GM20000 (cell line): ENCODE measurements around the gene SERPINA1.

Source experiments
- DNase-seq: peaks from one replicate; pipeline ENCODE4 v3.0.0; 2012; ENCODE audit warnings: low spot score
- CTCF ChIP-seq: IDR thresholded peaks from 2 replicates; pipeline ENCODE4 v1.5.1; 2012; ENCODE audit warnings: mild to moderate bottlenecking, control low read depth; ENCODE audit errors: extremely low read depth, missing control alignments

Gene SERPINA1

DNA sequence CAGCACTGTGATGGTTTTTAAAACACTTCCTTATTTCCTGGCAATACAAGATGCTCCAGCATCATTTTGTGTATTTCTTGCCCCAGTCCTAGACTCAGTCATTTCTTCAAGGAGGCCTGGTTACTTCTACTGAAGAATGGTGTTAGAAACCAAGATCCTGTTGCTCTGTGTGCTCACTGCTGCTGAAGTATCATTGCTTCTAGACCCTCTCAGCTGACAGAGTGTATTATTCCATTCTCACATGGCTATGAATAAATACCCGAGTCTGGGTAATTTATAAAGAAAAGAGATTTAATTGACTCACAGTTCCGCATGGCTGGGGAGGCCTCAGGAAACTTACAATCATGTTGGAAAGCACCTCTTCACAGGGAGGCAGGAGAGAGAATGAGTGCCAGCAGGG is 50.4 kb downstream of the SERPINA1 start:
- no peak for TF ChIP-seq CTCF

DNA sequence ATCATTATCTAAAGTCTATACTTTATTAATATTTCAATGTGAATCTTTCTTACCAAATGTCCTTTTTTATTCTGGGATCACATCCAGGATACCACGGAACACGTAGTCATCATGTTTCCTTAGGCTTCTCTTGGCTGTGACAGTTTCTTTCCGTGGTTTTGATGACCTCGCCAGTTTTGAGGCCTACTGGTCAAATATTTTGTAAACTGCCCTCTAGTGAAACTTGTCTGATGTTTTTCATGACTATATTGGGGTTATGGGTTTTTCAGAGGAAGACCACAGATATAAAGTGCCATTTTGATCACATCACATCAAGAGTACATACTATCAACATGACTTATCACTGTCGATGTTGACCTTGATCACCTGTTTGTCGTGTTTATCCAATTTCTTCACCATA is 51.1 kb downstream of the SERPINA1 start:
- no peak for DNase-seq
- TF ChIP-seq CTCF = no peak

More for the DNA sequence above, 50.4 kb downstream of the SERPINA1 start:
- no peak for DNase-seq

GRCh38 chr14:94334872-94335271 is 53.5 kb downstream of the SERPINA1 start:
- no peak for DNase-seq
- no peak for TF ChIP-seq CTCF

GRCh38 chr14:94332587-94332986 is 55.8 kb downstream of the SERPINA1 start:
- no peak for DNase-seq
- no peak for TF ChIP-seq CTCF

- TF ChIP-seq CTCF = no peak
- no peak for DNase-seq
These were observed 56.3 kb downstream of the SERPINA1 start for GRCh38 chr14:94332063-94332583.

- no peak for DNase-seq
- no peak for TF ChIP-seq CTCF
These were observed 56.9 kb downstream of the SERPINA1 start for GRCh38 chr14:94331462-94331861.

- TF ChIP-seq CTCF = no peak
- DNase-seq = no peak
These were observed 57.5 kb downstream of the SERPINA1 start for GRCh38 chr14:94330857-94331256.

DNA sequence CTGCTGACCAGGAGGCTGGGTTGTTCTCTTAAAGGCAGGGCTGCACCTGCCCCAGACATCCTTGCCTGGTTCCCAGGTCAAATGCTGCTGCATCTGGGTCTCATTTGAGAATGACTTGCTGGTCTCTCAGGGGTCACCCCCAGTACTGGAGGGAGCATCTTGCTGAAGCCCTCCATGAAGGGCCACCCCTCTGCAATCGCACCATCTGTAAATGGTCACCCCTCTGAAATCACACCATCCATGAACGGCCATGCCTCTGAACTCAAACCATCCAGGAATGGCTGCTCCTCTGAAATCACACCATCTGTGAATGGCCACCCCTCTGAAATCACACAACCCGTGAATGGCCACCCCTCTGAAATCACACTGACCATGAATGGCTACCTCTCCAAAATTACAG is 58.0 kb downstream of the SERPINA1 start:
- no peak for DNase-seq
- TF ChIP-seq CTCF = no peak
